ENCODE data around the gene KRTAP2-1.

- TF ChIP-seq EP300 (IDR thresholded peaks at IDR 0.05; ENCODE audit: low read depth in 2 of 2, low read length in 2 of 2) = no peak
- no peak for TF ChIP-seq EP300 (CRISPR knock-in tag; IDR thresholded peaks at IDR 0.05; ENCODE audit: borderline replicate concordance)
- no peak for TF ChIP-seq FOSL1 (CRISPR knock-in tag; IDR thresholded peaks at IDR 0.05; ENCODE audit: borderline replicate concordance)
- TF ChIP-seq POLR2A (IDR thresholded peaks at IDR 0.05; ENCODE audit: insufficient read depth in 1 of 2, low read depth in 2 of 2, low read length in 2 of 2) = no peak
- TF ChIP-seq RNF219 (CRISPR knock-in tag; IDR thresholded peaks at IDR 0.05) = no peak
- no peak for TF ChIP-seq ZNF460 (CRISPR knock-in tag; IDR thresholded peaks at IDR 0.05; ENCODE audit: borderline replicate concordance)
- no peak for TF ChIP-seq SP1 (IDR thresholded peaks at IDR 0.05)
- TF ChIP-seq SP1 (CRISPR knock-in tag; IDR thresholded peaks at IDR 0.05) = no peak
- no peak for TF ChIP-seq CTCF (CRISPR knock-in tag; IDR thresholded peaks at IDR 0.05)
Observed at GRCh38 chr17:41004397-41004796, 42.7 kb downstream of the KRTAP2-1 start.

Data from HepG2 (cell line).